SK-N-MC (cell line): ENCODE data around the gene KCNK1.

Experiments used
- DNase-seq: peaks from one replicate; pipeline ENCODE4 v3.0.0-alpha.2; 2011; ENCODE audit warnings: low read depth, low spot score
- H3K27ac ChIP-seq: fragments of 200-600 bp; sonication (generic); 2 replicates; pipeline ENCODE4 v1.5.1; 2016; ENCODE audit warnings: mixed run types
- H3K36me3 ChIP-seq: fragments of 200-600 bp; sonication (generic); 2 replicates; pipeline ENCODE4 v1.6.1; 2017; ENCODE audit warnings: antibody characterized with exemption, low read length, mixed read lengths; ENCODE audit not compliant: insufficient read depth
- H3K4me3 ChIP-seq: fragments of 200-600 bp; sonication (generic); 2 replicates; pipeline ENCODE4 v1.5.1; 2016
- H3K9ac ChIP-seq: fragments of 200-600 bp; sonication (generic); 2 replicates; pipeline ENCODE4 v1.8.0; 2017; ENCODE audit warnings: mixed run types, mixed read lengths; ENCODE audit not compliant: insufficient read length
- H3K9me3 ChIP-seq: fragments of 200-600 bp; sonication (generic); 2 replicates; pipeline ENCODE4 v1.6.1; 2017; ENCODE audit warnings: low read depth, mild to moderate bottlenecking, antibody characterized with exemption, low read length, moderate library complexity, mixed read lengths
- EZH2 ChIP-seq: fragments of 200-600 bp; sonication (generic); IDR thresholded peaks from one replicate; pipeline ENCODE4 v1.6.1; 2017; ENCODE audit warnings: antibody characterized with exemption
- FOXP2 ChIP-seq: optimal IDR thresholded peaks from 2 replicates; pipeline ENCODE3; 2011; ENCODE audit warnings: mild to moderate bottlenecking, moderate library complexity; ENCODE audit not compliant: insufficient read depth; ENCODE audit errors: extremely low read length, control extremely low read depth
- POLR2AphosphoS5 ChIP-seq: IDR thresholded peaks from 2 replicates; pipeline ENCODE4 v1.6.1; 2012; ENCODE audit warnings: mild to moderate bottlenecking, low read depth, low read length, borderline replicate concordance

KCNK1 gene

GRCh38 chr1:233640179-233640578, 26.3 kb downstream of the KCNK1 start:
- Histone ChIP-seq H3K36me3 (no peaks in the 10 kb centered on the region), H3K27ac (no peak overlapping the region), H3K9ac (no peak overlapping the region), H3K4me3 (no peak overlapping the region), H3K9me3 (no peaks in the 10 kb centered on the region)
- DNase-seq: no peak
- no peak for TF ChIP-seq FOXP2
- TF ChIP-seq EZH2: no peak
- TF ChIP-seq POLR2AphosphoS5: no peak

- TF ChIP-seq POLR2AphosphoS5 (no peak), EZH2 (no peak), FOXP2 (no peak)
- no peaks in the 10 kb centered on the region for H3K9me3 ChIP-seq
- no peak overlapping the region for H3K4me3 ChIP-seq
- no peak for DNase-seq
- no peak overlapping the region for H3K27ac ChIP-seq
- H3K9ac ChIP-seq: no peak overlapping the region
- H3K36me3 ChIP-seq: no peaks in the 10 kb centered on the region
These were observed 27.1 kb downstream of the KCNK1 start for GRCh38 chr1:233641029-233641428.

- Histone ChIP-seq H3K36me3 (no peaks in the 10 kb centered on the region), H3K9me3 (no peaks in the 10 kb centered on the region), H3K4me3 (no peak overlapping the region), H3K27ac (no peak overlapping the region), H3K9ac (no peak overlapping the region)
- TF ChIP-seq EZH2 (no peak), POLR2AphosphoS5 (no peak), FOXP2 (no peak)
- DNase-seq: no peak
These were observed 33.2 kb downstream of the KCNK1 start for GRCh38 chr1:233647073-233647472.

GRCh38 chr1:233647636-233648035, 33.7 kb downstream of the KCNK1 start:
- no peak overlapping the region for H3K9ac ChIP-seq
- DNase-seq: no peak
- TF ChIP-seq FOXP2 (no peak), POLR2AphosphoS5 (no peak), EZH2 (no peak)
- H3K9me3 ChIP-seq: no peaks in the 10 kb centered on the region
- no peak overlapping the region for H3K27ac ChIP-seq
- H3K36me3 ChIP-seq: no peaks in the 10 kb centered on the region
- H3K4me3 ChIP-seq: no peak overlapping the region

- Histone ChIP-seq H3K9ac (no peak overlapping the region), H3K4me3 (no peak overlapping the region), H3K36me3 (no peaks in the 10 kb centered on the region), H3K9me3 (no peaks in the 10 kb centered on the region), H3K27ac (no peak overlapping the region)
- no peak for DNase-seq
- TF ChIP-seq POLR2AphosphoS5 (no peak), FOXP2 (no peak), EZH2 (no peak)
These were observed 37.2 kb downstream of the KCNK1 start for GRCh38 chr1:233651061-233651460.

GRCh38 chr1:233651563-233652233, 37.8 kb downstream of the KCNK1 start:
- Histone ChIP-seq H3K9me3 (no peaks in the 10 kb centered on the region), H3K36me3 (no peaks in the 10 kb centered on the region), H3K27ac (no peak overlapping the region), H3K9ac (no peak overlapping the region), H3K4me3 (no peak overlapping the region)
- no peak for DNase-seq
- TF ChIP-seq POLR2AphosphoS5 (no peak), EZH2 (no peak), FOXP2 (no peak)

GRCh38 chr1:233652526-233652925, 38.6 kb downstream of the KCNK1 start:
- TF ChIP-seq FOXP2: no peak
- no peak for TF ChIP-seq POLR2AphosphoS5
- TF ChIP-seq EZH2: no peak
- Histone ChIP-seq H3K4me3 (no peak overlapping the region), H3K9me3 (no peaks in the 10 kb centered on the region), H3K9ac (no peak overlapping the region), H3K36me3 (no peaks in the 10 kb centered on the region), H3K27ac (no peak overlapping the region)
- DNase-seq: no peak

- no peak for DNase-seq
- H3K27ac ChIP-seq: no peak overlapping the region
- H3K36me3 ChIP-seq: no peaks in the 10 kb centered on the region
- TF ChIP-seq FOXP2: no peak
- TF ChIP-seq EZH2: no peak
- no peak for TF ChIP-seq POLR2AphosphoS5
- no peaks in the 10 kb centered on the region for H3K9me3 ChIP-seq
- no peak overlapping the region for H3K9ac ChIP-seq
- no peak overlapping the region for H3K4me3 ChIP-seq
These were observed 40.9 kb downstream of the KCNK1 start for GRCh38 chr1:233654658-233655280.

- no peak overlapping the region for H3K9ac ChIP-seq
- no peaks in the 10 kb centered on the region for H3K9me3 ChIP-seq
- H3K36me3 ChIP-seq: no peaks in the 10 kb centered on the region
- H3K27ac ChIP-seq: no peak overlapping the region
- H3K4me3 ChIP-seq: no peak overlapping the region
- no peak for DNase-seq
- TF ChIP-seq FOXP2: no peak
These were observed 41.4 kb downstream of the KCNK1 start for GRCh38 chr1:233655301-233655740.
